Upper lobe of right lung (tissue), 1 donor: ENCODE results near the gene RHOT2. TPM values are rescaled to one million over a fixed set of nuclear protein-coding genes. Genes with fewer than 3 reads are reported as not detected.

Experiments
- ATAC-seq: fragments of 200-7000 bp; cut with Tn5 transposase; one replicate; pipeline ENCODE4 v1.9.1; 2020; ENCODE audit warnings: mild to moderate bottlenecking, moderate library complexity
- DNase-seq: peaks from one replicate; pipeline ENCODE4 v3.0.0-alpha.2; 2020
- H3K27ac ChIP-seq: fragments of 200-600 bp; one replicate; pipeline ENCODE4 v1.8.0; 2022
- H3K27me3 ChIP-seq: fragments of 200-600 bp; one replicate; pipeline ENCODE4 v1.8.0; 2022; ENCODE audit warnings: mild to moderate bottlenecking
- H3K36me3 ChIP-seq: fragments of 200-600 bp; one replicate; pipeline ENCODE4 v1.8.0; 2022
- H3K4me1 ChIP-seq: fragments of 200-600 bp; one replicate; pipeline ENCODE4 v1.8.0; 2022
- H3K4me3 ChIP-seq: fragments of 200-600 bp; one replicate; pipeline ENCODE4 v1.8.0; 2022; ENCODE audit warnings: mild to moderate bottlenecking
- H3K9me3 ChIP-seq: fragments of 200-600 bp; one replicate; pipeline ENCODE4 v1.8.0; 2022
- CTCF ChIP-seq: fragments of 200-600 bp; IDR thresholded peaks from one replicate; pipeline ENCODE4 v1.8.0; 2022; ENCODE audit warnings: antibody characterized with exemption
- intact Hi-C: fragments of 100-400 bp; cut with DNase I; formaldehyde crosslinking; loops from one replicate; pipeline ENCODE4 v1.11.0; 2022
- total RNA-seq: library from RNA; stranded (reverse); fragmentation: NEBNext Ultra II Directional; extraction: Animal tissue kit (Norgen Biotek cat#: 25700); gene quantifications from one replicate; pipeline ENCODE4 v1.2.1, GENCODE V29; 2021
- donor health status: DM: no; HTN: yes; CAD: no; lungs with severe emphysema.

Gene RHOT2
- total RNA-seq, 1 donor from 2014 or later, result 92.5 TPM

GRCh38 chr16:630815-631405 is 37.0 kb upstream of the RHOT2 start, which contains the start of gene WFIKKN1:
TSS of gene WFIKKN1 (plus strand) at chr16:630985. CDS start at chr16:631254, 269 bp downstream.
- no peaks in the 10 kb centered on the region for H3K9me3 ChIP-seq
- no peak within 1 kb of the TSS for H3K4me3 ChIP-seq
- peaks cover 14% of the 10 kb centered on the region for H3K36me3 ChIP-seq
- TF ChIP-seq CTCF, result no peak
- peaks cover 16% of the 10 kb centered on the region for H3K4me1 ChIP-seq
- no peaks in the 10 kb centered on the region for H3K27me3 ChIP-seq
- DNase-seq (peak; percentile 87), ATAC-seq (peak; percentile 6)
- peak within 1 kb of the TSS; percentile 65 for H3K27ac ChIP-seq
- intact Hi-C loops, result no loop called here

GRCh38 chr16:631808-632358 is 36.0 kb upstream of the RHOT2 start:
- Histone ChIP-seq H3K27ac (no peak overlapping the region), H3K4me3 (no peak overlapping the region), H3K4me1 (peaks cover 16% of the 10 kb centered on the region), H3K36me3 (peaks cover 9% of the 10 kb centered on the region), H3K9me3 (no peaks in the 10 kb centered on the region), H3K27me3 (no peaks in the 10 kb centered on the region)
- ATAC-seq (no peak), DNase-seq (no peak)
- intact Hi-C loops, result no loop called here
- TF ChIP-seq CTCF, result no peak

DNA sequence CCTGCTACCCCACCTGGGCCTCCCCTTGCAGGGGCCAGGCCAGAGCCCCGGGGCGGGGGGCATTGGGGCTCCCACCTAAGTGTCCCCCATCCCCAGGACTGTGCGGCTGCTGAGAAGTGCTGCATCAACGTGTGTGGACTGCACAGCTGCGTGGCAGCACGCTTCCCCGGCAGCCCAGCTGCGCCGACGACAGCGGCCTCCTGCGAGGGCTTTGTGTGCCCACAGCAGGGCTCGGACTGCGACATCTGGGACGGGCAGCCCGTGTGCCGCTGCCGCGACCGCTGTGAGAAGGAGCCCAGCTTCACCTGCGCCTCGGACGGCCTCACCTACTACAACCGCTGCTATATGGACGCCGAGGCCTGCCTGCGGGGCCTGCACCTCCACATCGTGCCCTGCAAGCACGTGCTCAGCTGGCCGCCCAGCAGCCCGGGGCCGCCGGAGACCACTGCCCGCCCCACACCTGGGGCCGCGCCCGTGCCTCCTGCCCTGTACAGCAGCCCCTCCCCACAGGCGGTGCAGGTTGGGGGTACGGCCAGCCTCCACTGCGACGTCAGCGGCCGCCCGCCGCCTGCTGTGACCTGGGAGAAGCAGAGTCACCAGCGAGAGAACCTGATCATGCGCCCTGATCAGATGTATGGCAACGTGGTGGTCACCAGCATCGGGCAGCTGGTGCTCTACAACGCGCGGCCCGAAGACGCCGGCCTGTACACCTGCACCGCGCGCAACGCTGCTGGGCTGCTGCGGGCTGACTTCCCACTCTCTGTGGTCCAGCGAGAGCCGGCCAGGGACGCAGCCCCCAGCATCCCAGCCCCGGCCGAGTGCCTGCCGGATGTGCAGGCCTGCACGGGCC is 35.2 kb upstream of the RHOT2 start:
- Histone ChIP-seq H3K27ac (no peak overlapping the region), H3K4me1 (peaks cover 22% of the 10 kb centered on the region), H3K4me3 (no peak overlapping the region), H3K9me3 (no peaks in the 10 kb centered on the region), H3K27me3 (no peaks in the 10 kb centered on the region), H3K36me3 (peaks cover 9% of the 10 kb centered on the region)
- no peak for DNase-seq
- TF ChIP-seq CTCF, result no peak
- intact Hi-C loops, result no loop called here
- ATAC-seq, result no peak

GRCh38 chr16:633336-634050 is 34.4 kb upstream of the RHOT2 start:
- Histone ChIP-seq H3K27ac (no peak overlapping the region), H3K4me3 (no peak overlapping the region), H3K4me1 (peaks cover 23% of the 10 kb centered on the region), H3K27me3 (no peaks in the 10 kb centered on the region), H3K36me3 (peaks cover 9% of the 10 kb centered on the region), H3K9me3 (no peaks in the 10 kb centered on the region)
- no peak for ATAC-seq
- intact Hi-C loops, result no loop called here
- TF ChIP-seq CTCF, result no peak
- no peak for DNase-seq

- intact Hi-C loops, result no loop called here
- Histone ChIP-seq H3K4me1 (peaks cover 23% of the 10 kb centered on the region), H3K9me3 (no peaks in the 10 kb centered on the region), H3K4me3 (no peak overlapping the region), H3K36me3 (peaks cover 3% of the 10 kb centered on the region), H3K27me3 (no peaks in the 10 kb centered on the region), H3K27ac (no peak overlapping the region)
- DNase-seq (no peak), ATAC-seq (no peak)
- no peak for TF ChIP-seq CTCF
Measured at GRCh38 chr16:634051-634670, 33.8 kb upstream of the RHOT2 start.
